ENCODE results near the gene WDR31. TPM values are rescaled to one million over a fixed set of nuclear protein-coding genes. Genes with fewer than 3 reads are reported as not detected.

Gene WDR31
- total RNA-seq, 1 experiment from 2014 or later: 0.74 TPM

GRCh38 chr9:113341712-113342410, 1.8 kb upstream of the WDR31 start:
- no peak for DNase-seq (ENCODE audit: low spot score)

GRCh38 chr9:113337714-113338113, 2.4 kb downstream of the WDR31 start:
- DNase-seq (ENCODE audit: low spot score): no peak

DNA sequence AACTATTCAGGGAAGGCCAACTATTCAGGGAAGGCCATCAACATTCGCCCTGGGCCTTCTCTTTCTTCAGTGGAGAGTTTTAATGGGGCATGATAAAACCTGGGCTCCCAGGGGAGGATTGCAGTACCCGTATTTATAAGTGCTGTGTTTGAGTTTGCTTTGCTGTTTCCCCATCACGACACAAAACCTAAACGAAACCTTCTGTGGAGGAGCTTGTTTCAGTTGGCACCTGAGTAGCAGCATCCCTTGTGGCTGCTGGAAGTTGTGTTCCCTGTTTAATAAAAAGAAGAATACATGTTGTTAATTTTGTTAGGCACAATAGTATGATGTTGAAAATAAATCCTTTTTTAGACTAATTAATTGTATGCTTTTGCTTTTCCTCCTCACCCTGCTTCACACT, 8.3 kb downstream of the WDR31 start:
- no peak for DNase-seq (ENCODE audit: low spot score)

- no peak for DNase-seq (ENCODE audit: low spot score)
These were observed 11.9 kb downstream of the WDR31 start for GRCh38 chr9:113328045-113328782.

DNA sequence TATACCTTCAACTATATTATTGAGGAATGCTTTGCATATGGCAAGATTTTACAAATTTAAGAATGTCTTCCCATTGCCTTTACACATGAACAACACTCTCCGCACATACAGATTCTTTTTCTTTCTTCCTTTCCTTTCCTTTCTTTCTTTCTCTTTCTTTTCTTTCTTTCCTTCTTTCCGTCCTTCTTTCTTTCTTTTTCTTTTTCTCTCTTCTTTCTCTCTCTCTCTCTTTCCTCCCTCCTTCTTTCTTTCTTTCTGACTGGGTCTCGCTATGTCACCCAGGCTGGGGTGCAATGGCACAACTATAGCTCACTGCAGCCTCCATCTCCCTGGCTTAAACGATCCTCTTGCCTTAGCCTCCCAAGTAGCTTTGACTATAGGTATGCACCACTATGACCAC, 13.8 kb downstream of the WDR31 start:
- no peak for DNase-seq (ENCODE audit: low spot score)

DNA sequence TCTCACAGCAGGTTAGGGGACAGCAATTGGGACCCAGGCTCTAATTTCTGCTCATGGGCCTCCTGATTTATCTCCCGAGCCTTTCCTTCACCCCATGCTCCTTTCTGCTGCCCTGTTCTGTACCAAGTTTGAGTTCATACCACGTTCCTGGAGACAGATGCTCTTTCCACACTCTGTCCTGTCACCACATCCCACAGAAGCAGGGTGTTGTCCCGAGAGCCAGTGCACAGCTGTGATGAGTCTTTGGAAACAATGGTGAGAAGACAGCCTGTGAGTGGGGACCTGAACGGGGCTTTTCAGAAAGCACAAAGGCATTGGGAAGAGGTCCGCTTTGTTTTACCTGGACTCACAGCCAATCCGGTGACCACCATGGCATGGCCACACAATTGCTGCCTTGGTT, 17.4 kb downstream of the WDR31 start:
- no peak for DNase-seq (ENCODE audit: low spot score)

GRCh38 chr9:113320051-113320450, 20.0 kb downstream of the WDR31 start:
- DNase-seq (ENCODE audit: low spot score): no peak

DNA sequence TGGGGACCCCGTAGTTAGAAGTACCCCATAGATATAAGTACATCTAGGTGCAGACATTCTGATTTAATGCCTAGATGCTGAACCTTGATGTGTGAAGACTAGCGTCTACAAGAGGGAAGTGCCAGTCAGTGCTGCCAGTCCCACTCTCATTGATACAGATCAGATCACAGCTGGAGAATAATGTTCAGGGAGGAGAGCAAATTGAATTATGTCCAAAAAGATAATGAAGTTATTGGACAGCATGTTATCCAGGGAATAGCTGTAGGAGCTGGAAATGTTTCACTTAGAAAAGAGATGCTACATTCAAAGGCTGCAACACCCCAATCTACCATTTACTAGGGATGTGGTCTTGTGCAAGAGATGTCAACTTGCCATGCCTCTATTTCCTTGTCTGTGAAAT, 21.0 kb downstream of the WDR31 start:
- DNase-seq (ENCODE audit: low spot score): no peak

- DNase-seq (ENCODE audit: low spot score): no peak
These were observed 22.3 kb downstream of the WDR31 start for GRCh38 chr9:113317777-113318176.

DNA sequence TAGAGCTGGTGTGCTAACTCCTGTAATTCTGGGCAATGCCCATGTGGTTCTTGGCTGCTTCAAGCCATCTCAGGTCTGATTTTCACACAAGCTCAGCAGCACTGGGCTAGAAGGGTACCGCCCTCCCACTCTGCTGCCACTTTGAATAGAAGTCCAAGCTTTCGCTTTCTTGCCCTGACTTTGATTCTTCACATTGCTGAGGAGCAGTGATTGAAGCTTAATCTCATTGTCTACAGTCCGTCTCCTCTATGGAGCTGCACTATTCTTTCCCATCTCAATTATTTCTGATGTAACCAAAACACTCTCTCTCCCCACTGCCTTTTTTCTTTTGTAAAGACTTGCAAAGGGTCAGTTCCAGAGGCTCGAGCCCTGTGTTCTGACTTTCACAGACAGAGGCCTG, 24.0 kb downstream of the WDR31 start:
- DNase-seq (ENCODE audit: low spot score): no peak

DNA sequence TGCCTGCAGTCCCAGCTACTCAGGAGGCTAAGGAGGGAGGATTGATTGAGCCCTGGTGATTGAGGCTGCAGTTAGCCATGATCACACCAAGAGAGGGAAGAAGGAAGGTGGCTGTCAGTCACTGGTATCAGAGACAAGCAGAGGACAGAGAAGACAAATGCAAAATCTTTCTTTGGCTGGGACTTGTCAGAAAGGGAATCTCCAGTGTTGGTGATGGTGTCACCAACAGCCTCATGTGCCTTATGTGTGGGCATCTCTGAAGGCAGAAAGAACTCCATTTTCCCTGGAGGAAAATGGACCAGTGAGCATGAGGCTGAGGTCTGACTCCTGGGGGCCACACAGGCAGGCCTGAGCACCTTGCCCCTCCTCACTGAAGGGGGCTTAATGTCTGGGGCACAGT, 24.8 kb downstream of the WDR31 start:
- DNase-seq (ENCODE audit: low spot score): no peak

GRCh38 chr9:113313261-113313660, 26.8 kb downstream of the WDR31 start:
- DNase-seq (ENCODE audit: low spot score): no peak

- no peak for DNase-seq (ENCODE audit: low spot score)
These were observed 28.1 kb downstream of the WDR31 start for GRCh38 chr9:113311961-113312360.

DNA sequence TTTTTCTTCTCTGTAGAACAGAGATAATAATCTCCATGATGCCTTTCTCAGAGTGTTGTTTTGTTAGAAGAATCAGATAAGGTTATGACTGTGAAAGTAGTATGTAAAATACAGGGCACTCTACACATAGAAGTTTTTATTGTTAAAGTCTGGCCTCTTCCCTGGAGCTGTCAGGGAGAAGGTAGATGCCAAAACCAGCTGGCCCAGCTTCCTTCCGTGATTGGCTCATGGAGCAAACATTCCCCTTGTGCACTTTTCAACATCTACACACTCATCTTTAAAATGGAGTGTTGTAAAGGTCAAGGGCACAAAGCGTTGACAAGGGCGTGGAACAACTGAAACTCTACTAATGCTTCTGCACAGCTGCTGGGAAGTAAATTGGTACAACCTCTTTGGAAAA, 29.5 kb downstream of the WDR31 start:
- DNase-seq (ENCODE audit: low spot score): no peak

DNA sequence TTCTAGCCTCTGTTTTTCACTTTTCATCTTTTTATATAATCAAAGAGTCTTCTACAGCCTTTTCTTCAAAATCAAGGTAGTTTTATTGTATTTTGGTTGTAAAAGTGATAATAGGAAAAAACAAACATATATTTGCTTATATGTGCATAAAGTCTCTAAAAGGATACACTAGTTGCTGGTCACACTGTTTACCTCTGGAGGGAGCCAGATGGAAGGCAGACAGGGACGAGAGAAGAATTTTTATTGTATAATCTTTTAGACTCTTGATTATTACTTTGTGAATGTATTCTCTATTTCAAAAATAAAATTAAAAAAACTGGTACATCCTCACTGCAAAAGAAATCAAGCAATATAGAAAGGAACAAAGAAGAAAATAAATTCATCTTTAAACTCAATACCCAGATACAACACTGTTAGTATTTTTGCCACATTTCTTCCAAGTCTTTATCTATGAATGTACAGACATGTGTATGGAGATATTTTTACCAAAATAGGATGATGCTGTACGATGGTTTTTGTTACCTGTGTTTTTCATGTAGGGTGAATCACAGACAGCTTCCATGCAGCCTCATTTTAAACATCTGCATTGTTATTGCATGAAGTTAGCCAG, 30.8 kb downstream of the WDR31 start:
- peak; percentile 21 for DNase-seq (ENCODE audit: low spot score)

GRCh38 chr9:113307396-113307975, 32.6 kb downstream of the WDR31 start:
- DNase-seq (ENCODE audit: low spot score): no peak

DNA sequence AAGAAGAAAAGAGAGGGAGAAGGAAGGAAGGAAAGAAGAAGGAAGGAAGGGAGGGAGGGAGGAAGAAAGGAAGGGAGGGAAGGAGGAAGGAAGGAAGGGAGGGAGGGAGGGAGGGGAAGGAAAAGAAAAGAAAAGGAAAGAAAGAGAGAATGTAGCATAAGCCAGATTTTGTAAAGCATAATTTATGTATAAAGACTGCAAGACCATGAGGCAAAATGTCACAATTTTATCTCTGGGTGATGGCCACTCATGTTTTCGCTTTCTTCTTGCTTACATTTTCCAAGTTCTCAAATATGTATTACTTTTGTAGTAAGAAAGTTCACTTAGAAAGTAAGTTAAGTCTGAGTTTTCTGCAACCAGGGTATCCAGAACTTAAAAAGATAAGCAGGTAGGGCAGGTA, 33.5 kb downstream of the WDR31 start:
- DNase-seq (ENCODE audit: low spot score): no peak

- DNase-seq (ENCODE audit: low spot score): no peak
These were observed 37.2 kb downstream of the WDR31 start, which contains the start of gene RNF183 for GRCh38 chr9:113302792-113303418. Gene RNF183 (minus strand): TSS chr9:113303376. CDS start chr9:113298184, 5,192 bp downstream.

DNA sequence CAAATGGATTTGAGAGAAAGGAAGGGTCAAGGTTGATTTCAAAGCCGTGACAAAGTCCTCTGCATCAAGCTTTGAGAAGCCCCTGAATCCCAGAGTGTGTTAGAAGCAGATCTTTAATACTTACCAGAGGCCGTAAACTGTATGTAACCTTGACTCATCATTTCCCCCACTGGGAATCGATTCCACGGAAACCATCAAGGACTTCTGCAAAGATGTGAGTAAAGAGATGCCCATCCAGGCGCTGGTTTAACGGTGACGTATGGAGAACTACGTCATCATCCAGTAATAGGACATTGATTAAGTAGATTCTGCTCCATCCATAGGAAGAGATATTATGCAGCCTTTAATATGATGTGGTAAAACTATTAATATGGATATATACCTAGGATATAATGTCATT, 38.5 kb downstream of the WDR31 start:
- DNase-seq (ENCODE audit: low spot score): no peak

DNA sequence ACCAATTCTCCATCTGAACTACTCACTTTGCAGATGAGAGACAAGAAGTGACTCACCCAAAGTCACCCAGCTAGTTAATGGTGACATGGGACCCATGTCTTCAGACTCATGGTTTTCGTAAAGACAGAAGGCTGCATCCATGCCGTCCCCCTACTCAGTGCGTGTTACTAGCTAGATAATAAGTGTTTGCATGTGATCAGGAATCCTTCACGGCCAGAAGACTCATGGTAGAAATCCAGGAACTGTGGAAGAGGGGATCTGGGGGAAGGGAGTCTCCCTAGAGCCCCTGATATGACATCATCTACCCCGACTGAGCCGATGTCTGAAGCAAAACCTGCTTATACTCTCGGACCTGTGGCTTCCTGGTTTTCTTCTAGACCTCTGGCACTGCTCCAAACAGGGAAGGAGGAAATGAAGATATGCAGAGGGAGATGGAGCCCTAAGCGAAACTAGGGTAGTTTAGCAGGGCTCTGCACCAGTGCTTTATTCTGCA, 40.2 kb downstream of the WDR31 start:
- no peak for DNase-seq (ENCODE audit: low spot score)

- no peak for DNase-seq (ENCODE audit: low spot score)
These were observed 40.9 kb downstream of the WDR31 start for GRCh38 chr9:113298924-113299770.
